ENCODE measurements around the gene HNRNPC. TPM values are rescaled to one million over a fixed set of nuclear protein-coding genes. Genes with fewer than 3 reads are reported as not detected.

HNRNPC gene
- total and polyA plus RNA-seq, 10 of the 15 experiments (the other 5 are each of a cell fraction or from before 2014, with no cell fraction given): 679 to 1,492 (median 1,262) TPM

GRCh38 chr14:21169573-21169972, 99.7 kb downstream of the HNRNPC start:
- Histone ChIP-seq H4K20me1 (ENCODE audit: control insufficient read depth, insufficient read depth) (no peaks in the 10 kb centered on the region), H3K9me3 (replicated peaks; ENCODE audit: control insufficient read depth, insufficient read depth, low read length) (no peaks in the 10 kb centered on the region), H3K36me3 (ENCODE audit: control insufficient read depth in 2 of 2, insufficient read depth in 2 of 2, low read length in 1 of 2) (no peaks in the 10 kb centered on the region), H3K4me3 (no peak overlapping the region), H2AFZ (ENCODE audit: control insufficient read depth, low read depth, low read length) (no peak overlapping the region), H3K79me2 (ENCODE audit: control insufficient read depth, insufficient read depth, low read length) (no peaks in the 10 kb centered on the region), H3K4me2 (ENCODE audit: control insufficient read depth, insufficient read depth) (no peak overlapping the region), H3K9ac (ENCODE audit: control insufficient read depth, insufficient read depth, low read length) (no peak overlapping the region), H3K27ac (ENCODE audit: control insufficient read depth, insufficient read depth) (no peak overlapping the region), H3K4me1 (ENCODE audit: control insufficient read depth, insufficient read depth, low read length) (no peaks in the 10 kb centered on the region), H3K27me3 (replicated peaks in 1 of 2; ENCODE audit: control insufficient read depth in 2 of 2, insufficient read depth in 2 of 2, low read length in 1 of 2) (no peaks in the 10 kb centered on the region; a peak in 1 of 4 replicates)
- intact Hi-C loops (cut with micrococcal nuclease; ENCODE audit: unreplicated experiment) (no loop called here), in situ Hi-C loops (cut with MboI) (no loop called here)
- no peak for TF ChIP-seq MTA3 (IDR thresholded peaks at IDR 0.05; ENCODE audit: borderline replicate concordance, low read length)
- no peak for TF ChIP-seq CBX5 (IDR thresholded peaks at IDR 0.05; ENCODE audit: low read depth)
- TF ChIP-seq ASH2L (IDR thresholded peaks at IDR 0.05; ENCODE audit: borderline replicate concordance, low read depth): no peak
- TF ChIP-seq IRF3 (IDR thresholded peaks at IDR 0.05): no peak
- TF ChIP-seq SP1 (IDR thresholded peaks at IDR 0.05; ENCODE audit: low read depth, low read length): no peak
- TF ChIP-seq E2F4 (IDR thresholded peaks at IDR 0.05; ENCODE audit: low read depth, low read length): no peak
- no peak for TF ChIP-seq ZBTB40 (IDR thresholded peaks at IDR 0.05; ENCODE audit: borderline replicate concordance)
- no peak for TF ChIP-seq BACH1 (IDR thresholded peaks at IDR 0.05; ENCODE audit: borderline replicate concordance)
- no peak for TF ChIP-seq ZNF592 (IDR thresholded peaks at IDR 0.05)
- FAIRE-seq (no peak), DNase-seq (ENCODE audit: low read depth, low spot score) (no peak), ATAC-seq (no peak)
- ChIA-PET POLR2A (no interaction called here), RAD21 (ENCODE audit: unreplicated experiment) (no interaction called here), CTCF (no interaction called here), SMC1A (ENCODE audit: uncharacterized antibody, unreplicated experiment) (no interaction called here)
- no TSS peak for BruUV-seq (replicated peaks)
- WGBS (ENCODE audit: insufficient coverage, insufficient replicate concordance, low lambda C conversion rate, missing lambda C conversion rate): 20% methylated on average over 4 of the region's 4 CpGs

Measured in GM12878 (cell line).